Measurements from ENCODE around the gene GMDS. TPM values are rescaled to one million over a fixed set of nuclear protein-coding genes. Genes with fewer than 3 reads are reported as not detected.

GMDS gene
- total and polyA plus RNA-seq, 2 of the 4 experiments (the other 2 are of a cell fraction) = 7.3 to 21.9 TPM

- no TSS peak for BruUV-seq (replicated peaks)
- Histone ChIP-seq H3K4me2 (ENCODE audit: low read depth, low read length) (no peak overlapping the region), H2AFZ (replicated peaks; ENCODE audit: low read length, poor library complexity) (peak overlapping the region; percentile 5), H2AK9ac (replicated peaks; ENCODE audit: low read depth, low read length, poor library complexity) (no peak overlapping the region), H3K18ac (ENCODE audit: low read depth, low read length) (no peak overlapping the region), H3K23ac (ENCODE audit: low read depth, low read length) (no peak overlapping the region), H2BK15ac (ENCODE audit: low read depth, low read length) (no peak overlapping the region), H2BK5ac (ENCODE audit: low read depth, low read length, poor library complexity, severe bottlenecking) (no peak overlapping the region), H3K14ac (replicated peaks; ENCODE audit: low read depth, low read length) (peak overlapping the region; percentile 14; the same call in 1 of the 2 replicates), H4K20me1 (ENCODE audit: insufficient read depth, low read length) (no peaks in the 10 kb centered on the region), H3K36me3 (ENCODE audit: control insufficient read depth, insufficient read depth, low read length) (no peaks in the 10 kb centered on the region), H2AK5ac (ENCODE audit: low read depth, low read length) (no peak overlapping the region), H3K4ac (ENCODE audit: low read depth, low read length) (no peak overlapping the region), H3K56ac (ENCODE audit: extremely low read depth, insufficient read depth, low read length) (no peak overlapping the region), H2BK120ac (ENCODE audit: low read depth, low read length) (no peak overlapping the region), H3K4me1 (ENCODE audit: control insufficient read depth, insufficient read depth, low read length) (peaks cover 16% of the 10 kb centered on the region), H4K8ac (ENCODE audit: low read depth in 2 of 2, low read length in 2 of 2) (no peak overlapping the region), H3K27ac (ENCODE audit: insufficient read depth, low read length) (no peak overlapping the region), H3K4me3 (ENCODE audit: insufficient read depth, low read depth, low read length) (no peak overlapping the region), H3K9ac (ENCODE audit: low read depth, low read length) (no peak overlapping the region), H3K79me1 (ENCODE audit: low read depth in 1 of 2, low read length in 2 of 2) (no peaks in the 10 kb centered on the region), H3K9me3 (ENCODE audit: control insufficient read depth, insufficient read depth, low read length) (no peaks in the 10 kb centered on the region), H3K27me3 (ENCODE audit: control insufficient read depth, insufficient read depth, low read length) (no peaks in the 10 kb centered on the region), H2BK20ac (ENCODE audit: low read depth, low read length) (no peak overlapping the region), H4K91ac (ENCODE audit: insufficient read depth, low read depth, low read length) (no peak overlapping the region), H3K9me1 (ENCODE audit: insufficient read depth, low read length) (peaks cover 18% of the 10 kb centered on the region), H4K5ac (ENCODE audit: low read depth, low read length) (no peak overlapping the region)
- in situ Hi-C loops (cut with MboI; ENCODE audit: low sequenced_read_pairs) (no loop called here), intact Hi-C loops (cut with micrococcal nuclease) (no loop called here), dilution Hi-C loops (cut with HindIII; ENCODE audit: low sequenced_read_pairs, unreplicated experiment) (no loop called here)
- ATAC-seq (ENCODE audit: low read depth) (no peak), DNase-seq (peak; percentile 44)
- no peak for TF ChIP-seq CTCF (conservative IDR thresholded peaks at IDR 0.05; ENCODE audit: low read depth, low read length)
- TF ChIP-seq POLR2A (IDR thresholded peaks at IDR 0.05; ENCODE audit: low read depth, low read length) = no peak
- TF ChIP-seq MXI1 (IDR thresholded peaks at IDR 0.05; ENCODE audit: borderline replicate concordance, low read depth, low read length) = no peak
- no CpG with 5 or more reads among the region's 5 CpGs for WGBS, 2 experiments (ENCODE audit: extremely low coverage in 2 of 2, insufficient read length in 1 of 2)
- CTCF ChIA-PET = interaction anchor here (0.9 kb wide), 1 partner anchor 11 kb away, joined by 3 read pairs; no protein-coding TSS in a partner anchor
- POLR2A ChIA-PET (ENCODE audit: unreplicated experiment) = no interaction called here
Observed at GRCh38 chr6:1770968-1771723, 474.3 kb downstream of the GMDS start.
